ENCODE data around the gene KLHL35. TPM values are rescaled to one million over a fixed set of nuclear protein-coding genes. Genes with fewer than 3 reads are reported as not detected.

Gene KLHL35
- polyA plus RNA-seq, 3 donors: 0.33 to 0.45 TPM; not detected in 1

GRCh38 chr11:75439495-75440120 lies 6.6 kb upstream of the KLHL35 start:
- Histone ChIP-seq H3K9ac (ENCODE audit: insufficient read depth, low read length, poor library complexity, severe bottlenecking) (no peak overlapping the region), H3K4me1 (ENCODE audit: control insufficient read depth in 1 of 2, insufficient read depth in 2 of 2, low read length in 2 of 2) (no peaks in the 10 kb centered on the region), H3K27ac (ENCODE audit: low read depth in 1 of 2, low read length in 2 of 2) (no peak overlapping the region), H3K9me3 (replicated peaks in 1 of 2; ENCODE audit: control insufficient read depth in 1 of 2, insufficient read depth in 1 of 2, low read length in 2 of 2) (no peaks in the 10 kb centered on the region), H3K36me3 (replicated peaks in 1 of 2; ENCODE audit: control insufficient read depth in 1 of 2, insufficient read depth in 2 of 2, low read length in 2 of 2) (peaks cover 0 to 16% of the 10 kb centered on the region in 2 donors), H3K27me3 (ENCODE audit: control insufficient read depth in 2 of 2, insufficient read depth in 2 of 2, low read length in 2 of 2) (no peaks in the 10 kb centered on the region), H2AFZ (ENCODE audit: insufficient read depth, low read depth, low read length, poor library complexity, severe bottlenecking) (no peak overlapping the region), H3K79me2 (ENCODE audit: insufficient read depth, low read length) (no peaks in the 10 kb centered on the region), H3K4me2 (replicated peaks; ENCODE audit: extremely low read depth, low read length, poor library complexity, severe bottlenecking) (no peak overlapping the region), H4K20me1 (ENCODE audit: insufficient read depth, low read length) (no peaks in the 10 kb centered on the region), H3K4me3 (replicated peaks in 1 of 3; ENCODE audit: low read depth in 2 of 3, low read length in 3 of 3) (no peak overlapping the region)
- Mint-ChIP-seq H3K27me3 (ENCODE audit: low read depth in 3 of 3) (peaks cover 3 to 6% (median 4%) of the 10 kb centered on the region in 3 donors), H3K9me3 (no peaks in the 10 kb centered on the region), H3K36me3 (peaks cover 31 to 36% of the 10 kb centered on the region in 2 donors), H3K4me3 (no peak overlapping the region), H3K27ac (no peak overlapping the region), H3K4me1 (no peaks in the 10 kb centered on the region)
- WGBS (ENCODE audit: insufficient coverage): 95% methylated on average over 12 of the region's 13 CpGs
- TF ChIP-seq CTCF (IDR thresholded peaks at IDR 0.05): no peak
- intact Hi-C loops (cut with micrococcal nuclease): no loop called here
- DNase-seq: no peak

GRCh38 chr11:75439026-75439425 lies 6.0 kb upstream of the KLHL35 start:
- Histone ChIP-seq H3K27ac (ENCODE audit: low read depth in 1 of 2, low read length in 2 of 2) (no peak overlapping the region), H3K9me3 (replicated peaks in 1 of 2; ENCODE audit: control insufficient read depth in 1 of 2, insufficient read depth in 1 of 2, low read length in 2 of 2) (no peaks in the 10 kb centered on the region), H3K4me3 (replicated peaks in 1 of 3; ENCODE audit: low read depth in 2 of 3, low read length in 3 of 3) (no peak overlapping the region), H3K4me2 (replicated peaks; ENCODE audit: extremely low read depth, low read length, poor library complexity, severe bottlenecking) (no peak overlapping the region), H4K20me1 (ENCODE audit: insufficient read depth, low read length) (no peaks in the 10 kb centered on the region), H3K79me2 (ENCODE audit: insufficient read depth, low read length) (no peaks in the 10 kb centered on the region), H3K4me1 (ENCODE audit: control insufficient read depth in 1 of 2, insufficient read depth in 2 of 2, low read length in 2 of 2) (no peaks in the 10 kb centered on the region), H3K9ac (ENCODE audit: insufficient read depth, low read length, poor library complexity, severe bottlenecking) (peak overlapping the region; percentile 1), H3K27me3 (ENCODE audit: control insufficient read depth in 2 of 2, insufficient read depth in 2 of 2, low read length in 2 of 2) (no peaks in the 10 kb centered on the region), H2AFZ (ENCODE audit: insufficient read depth, low read depth, low read length, poor library complexity, severe bottlenecking) (no peak overlapping the region), H3K36me3 (replicated peaks in 1 of 2; ENCODE audit: control insufficient read depth in 1 of 2, insufficient read depth in 2 of 2, low read length in 2 of 2) (peaks cover 0 to 18% of the 10 kb centered on the region in 2 donors)
- intact Hi-C loops (cut with micrococcal nuclease): no loop called here
- DNase-seq: no peak
- Mint-ChIP-seq H3K4me1 (no peaks in the 10 kb centered on the region), H3K36me3 (peaks cover 34 to 37% of the 10 kb centered on the region in 2 donors), H3K27me3 (ENCODE audit: low read depth in 3 of 3) (peaks cover under 1 to 6% (median 3%) of the 10 kb centered on the region in 3 donors), H3K4me3 (no peak overlapping the region), H3K9me3 (no peaks in the 10 kb centered on the region), H3K27ac (no peak overlapping the region)
- TF ChIP-seq CTCF (IDR thresholded peaks at IDR 0.05): no peak
- WGBS (ENCODE audit: insufficient coverage): 66% methylated on average over 12 of the region's 14 CpGs

All from CD14-positive monocyte (primary cell).